Keratinocyte (primary cell): Measurements from ENCODE around the gene VSIR. TPM values are rescaled to one million over a fixed set of nuclear protein-coding genes. Genes with fewer than 3 reads are reported as not detected.

ENCODE experiments used
- DNase-seq: peaks from one replicate; pipeline ENCODE4 v3.0.0-alpha.2; 2011; ENCODE audit warnings: low read depth, missing footprints, low spot score
- FAIRE-seq: peaks from 2 replicates; lab custom pipeline; 2011; peaks lifted over from hg19 to GRCh38; lab: Jason Lieb, UNC
- H2AFZ ChIP-seq: 2 replicates; pipeline ENCODE4 v1.6.0; 2012; ENCODE audit warnings: low read length, control low read depth, inconsistent platforms; ENCODE audit not compliant: control insufficient read depth
- H3K27ac ChIP-seq: 2 replicates; pipeline ENCODE4 v1.5.1; 2011; ENCODE audit warnings: low read length; ENCODE audit not compliant: control insufficient read depth, insufficient read depth
- H3K27me3 ChIP-seq: 3 replicates; pipeline ENCODE4 v1.6.0; 2011; ENCODE audit warnings: low read length; ENCODE audit not compliant: control insufficient read depth, insufficient read depth; ENCODE audit errors: extremely low read depth
- H3K36me3 ChIP-seq, 2 experiments: 2 replicates in 1 of 2; 3 replicates in 1 of 2; pipeline ENCODE4 v1.5.1; 2011; ENCODE audit warnings: low read length in 2 of 2, mild to moderate bottlenecking in 1 of 2; ENCODE audit not compliant: control insufficient read depth in 2 of 2, insufficient read depth in 2 of 2; ENCODE audit errors: extremely low read depth in 1 of 2
- H3K4me1 ChIP-seq: 3 replicates; pipeline ENCODE4 v1.5.1; 2011; ENCODE audit warnings: low read length; ENCODE audit not compliant: control insufficient read depth, insufficient read depth; ENCODE audit errors: extremely low read depth
- H3K4me2 ChIP-seq: 3 replicates; pipeline ENCODE4 v1.6.0; 2011; ENCODE audit warnings: low read depth, low read length; ENCODE audit not compliant: control insufficient read depth, insufficient read depth; ENCODE audit errors: extremely low read depth
- H3K4me3 ChIP-seq, 3 experiments: fragments of 200-600 bp in 1 of 3; sonication (generic) in 1 of 3; 2 replicates in 2 of 3; 3 replicates in 1 of 3; pipeline ENCODE4 v1.5.1; 2011 to 2016; ENCODE audit warnings: low read length in 3 of 3, mild to moderate bottlenecking in 3 of 3, control low read depth in 2 of 3, inconsistent platforms in 1 of 3, low read depth in 1 of 3, mixed read lengths in 1 of 3, mixed run types in 1 of 3, moderate library complexity in 1 of 3; ENCODE audit not compliant: control insufficient read depth in 2 of 3, insufficient read depth in 2 of 3; ENCODE audit errors: extremely low read depth in 1 of 3
- H3K79me2 ChIP-seq: 2 replicates; pipeline ENCODE4 v1.6.0; 2012; ENCODE audit warnings: low read length; ENCODE audit not compliant: control insufficient read depth, insufficient read depth
- H3K9ac ChIP-seq: 3 replicates; pipeline ENCODE4 v1.6.0; 2011; ENCODE audit warnings: low read length; ENCODE audit not compliant: control insufficient read depth, insufficient read depth; ENCODE audit errors: extremely low read depth
- H3K9me1 ChIP-seq: 3 replicates; pipeline ENCODE4 v1.6.0; 2011; ENCODE audit warnings: low read length; ENCODE audit not compliant: control insufficient read depth, insufficient read depth; ENCODE audit errors: extremely low read depth
- H3K9me3 ChIP-seq: 2 replicates; pipeline ENCODE4 v1.5.1; 2012; ENCODE audit warnings: low read depth, low read length; ENCODE audit not compliant: control insufficient read depth
- H4K20me1 ChIP-seq: 3 replicates; pipeline ENCODE4 v1.6.0; 2011; ENCODE audit warnings: low read length; ENCODE audit not compliant: control insufficient read depth, insufficient read depth; ENCODE audit errors: extremely low read depth
- EZH2 ChIP-seq: IDR thresholded peaks from one replicate; pipeline ENCODE4 v1.6.1; 2012; ENCODE audit warnings: inconsistent platforms, mild to moderate bottlenecking, low read length, moderate library complexity
- dilution Hi-C: fragments of 300-500 bp; cut with MboI; formaldehyde crosslinking; loops from one replicate; pipeline ENCODE4 v1.7.0; 2020; ENCODE audit warnings: low sequenced_read_pairs; ENCODE audit not compliant: extremely low pct_ligation_motif_present
- polyA plus RNA-seq, 5 experiments: library from polyadenylated mRNA; depleted of rRNA in 3 of 5; stranded (reverse) in 3 of 5; stranded (forward) in 1 of 5; unstranded in 1 of 5; fragments of >200 nt; gene quantifications; 1 replicate in 1 of 5; 2 replicates in 3 of 5; 3 replicates in 1 of 5; pipeline versions ENCODE4 v1.2.1 to v1.2.3, GENCODE V29; 2011 to 2012; ENCODE audit warnings: missing spikeins in 2 of 5, low read depth in 1 of 5, low replicate concordance in 1 of 5
- TF ChIP-seq, protein P1 (sequence below), 3 experiments: IDR thresholded peaks in 1 of 3; conservative IDR thresholded peaks in 1 of 3; optimal IDR thresholded peaks in 1 of 3; 2 replicates in 2 of 3; 3 replicates in 1 of 3; pipeline versions ENCODE3 to v1.5.1; 2011; ENCODE audit warnings: low read length in 3 of 3, mild to moderate bottlenecking in 3 of 3, moderate library complexity in 2 of 3, control low read depth in 1 of 3, inconsistent platforms in 1 of 3; ENCODE audit not compliant: insufficient read depth in 2 of 3; ENCODE audit errors: extremely low read depth in 1 of 3

Gene VSIR
- polyA plus RNA-seq, 1 donor (not counting 4 experiments of a cell fraction or from before 2014, with no cell fraction given): 8.1 TPM

DNA sequence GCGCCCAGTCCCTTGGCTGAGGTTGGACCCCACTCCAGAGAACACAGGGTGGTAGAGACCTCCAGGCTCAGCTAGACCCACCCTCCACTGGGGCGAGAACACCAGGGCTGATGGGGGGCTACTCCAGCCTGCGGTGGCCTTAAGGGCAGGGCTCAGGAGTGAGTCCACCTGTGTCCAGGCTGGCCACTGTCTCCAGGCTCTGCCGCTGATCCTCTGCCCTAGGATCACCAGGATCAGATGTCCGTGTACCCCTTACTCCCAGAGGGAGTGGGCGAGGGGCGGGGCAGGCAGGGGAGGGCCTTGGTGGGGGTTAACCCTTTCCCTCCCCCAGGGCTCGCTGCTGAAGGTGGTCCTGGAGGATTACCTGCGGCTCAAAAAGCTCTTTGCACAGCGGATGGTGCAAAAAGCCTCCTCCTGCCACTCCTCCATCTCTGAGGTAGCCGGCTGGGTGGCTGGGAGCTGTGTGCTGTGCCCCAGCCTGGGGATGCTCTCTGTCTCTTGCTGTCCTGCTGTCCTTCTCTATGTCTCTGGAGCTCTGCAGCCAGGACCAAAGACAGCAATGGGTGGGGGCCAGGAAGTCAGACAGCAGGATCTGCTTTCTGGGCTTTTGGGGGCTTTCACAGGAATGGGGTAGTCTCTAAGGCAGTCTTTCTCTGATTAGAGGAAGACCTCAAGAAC lies 39.7 kb upstream of the VSIR start:
- no peak overlapping the region for H3K27ac ChIP-seq
- dilution Hi-C loops: no loop called here
- FAIRE-seq (no peak), DNase-seq (no peak)
- no peaks in the 10 kb centered on the region for H3K79me2 ChIP-seq
- peaks cover 24 to 30% of the 10 kb centered on the region in 2 experiments for H3K36me3 ChIP-seq
- H3K9ac ChIP-seq: no peak overlapping the region
- no peaks in the 10 kb centered on the region for H3K27me3 ChIP-seq
- H3K4me3 ChIP-seq: no peak overlapping the region
- no peaks in the 10 kb centered on the region for H3K9me3 ChIP-seq
- no peaks in the 10 kb centered on the region for H3K4me1 ChIP-seq
- H4K20me1 ChIP-seq: no peaks in the 10 kb centered on the region
- H2AFZ ChIP-seq: no peak overlapping the region
- no peak overlapping the region for H3K4me2 ChIP-seq
- no peak for TF ChIP-seq EZH2
- TF ChIP-seq, protein P1, sequence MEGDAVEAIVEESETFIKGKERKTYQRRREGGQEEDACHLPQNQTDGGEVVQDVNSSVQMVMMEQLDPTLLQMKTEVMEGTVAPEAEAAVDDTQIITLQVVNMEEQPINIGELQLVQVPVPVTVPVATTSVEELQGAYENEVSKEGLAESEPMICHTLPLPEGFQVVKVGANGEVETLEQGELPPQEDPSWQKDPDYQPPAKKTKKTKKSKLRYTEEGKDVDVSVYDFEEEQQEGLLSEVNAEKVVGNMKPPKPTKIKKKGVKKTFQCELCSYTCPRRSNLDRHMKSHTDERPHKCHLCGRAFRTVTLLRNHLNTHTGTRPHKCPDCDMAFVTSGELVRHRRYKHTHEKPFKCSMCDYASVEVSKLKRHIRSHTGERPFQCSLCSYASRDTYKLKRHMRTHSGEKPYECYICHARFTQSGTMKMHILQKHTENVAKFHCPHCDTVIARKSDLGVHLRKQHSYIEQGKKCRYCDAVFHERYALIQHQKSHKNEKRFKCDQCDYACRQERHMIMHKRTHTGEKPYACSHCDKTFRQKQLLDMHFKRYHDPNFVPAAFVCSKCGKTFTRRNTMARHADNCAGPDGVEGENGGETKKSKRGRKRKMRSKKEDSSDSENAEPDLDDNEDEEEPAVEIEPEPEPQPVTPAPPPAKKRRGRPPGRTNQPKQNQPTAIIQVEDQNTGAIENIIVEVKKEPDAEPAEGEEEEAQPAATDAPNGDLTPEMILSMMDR (optimal IDR thresholded peaks at IDR 0.05 in 1 of 3, IDR thresholded peaks at IDR 0.05 in 1 of 3, conservative IDR thresholded peaks at IDR 0.05 in 1 of 3; ENCODE audit: extremely low read depth in 1 of 3, insufficient read depth in 2 of 3, low read length in 3 of 3): no peak
- H3K9me1 ChIP-seq: no peaks in the 10 kb centered on the region

DNA sequence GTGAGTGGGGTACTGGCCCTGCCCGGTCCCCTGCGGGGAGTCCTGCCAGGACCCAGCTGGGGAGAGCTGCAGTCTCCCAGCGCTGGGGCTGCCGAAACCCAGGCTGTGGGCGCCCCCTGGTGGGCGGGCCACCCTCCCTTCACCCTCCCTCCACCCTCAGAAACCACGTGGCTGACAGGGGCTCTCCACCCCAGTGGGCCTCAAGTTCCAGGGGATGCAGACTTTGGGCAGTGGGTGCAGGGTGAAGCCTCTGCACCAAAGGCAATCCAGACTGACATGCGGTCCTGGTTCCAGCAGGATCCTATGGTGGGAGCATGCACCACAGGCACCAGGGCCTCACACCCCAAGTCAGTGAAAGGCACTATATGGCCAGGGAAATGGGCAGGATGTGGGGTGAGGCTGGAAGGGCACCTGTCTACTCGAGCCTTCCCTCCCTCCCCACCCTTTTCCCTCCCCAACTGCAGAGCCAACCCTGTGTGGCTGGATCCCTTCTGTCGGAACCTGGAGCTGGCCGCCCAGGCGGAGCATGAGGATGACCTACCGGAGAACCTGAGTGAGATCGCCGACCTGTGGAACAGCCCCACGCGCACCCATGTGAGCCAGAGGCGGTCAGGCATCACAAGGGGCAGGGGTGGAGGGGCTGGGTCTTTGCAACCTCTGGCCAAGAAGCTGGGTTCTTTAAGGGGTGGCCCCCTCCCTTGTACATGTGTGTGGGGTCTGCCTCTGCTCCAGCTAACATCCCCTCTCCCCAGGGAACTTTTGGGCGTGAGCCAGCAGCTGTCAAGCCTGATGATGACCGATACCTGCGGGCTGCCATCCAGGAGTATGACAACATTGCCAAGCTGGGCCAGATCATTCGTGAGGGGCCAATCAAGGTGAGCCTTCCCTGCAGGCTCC lies 38.9 kb upstream of the VSIR start:
- H3K9ac ChIP-seq: no peak overlapping the region
- TF ChIP-seq, protein P1 (optimal IDR thresholded peaks at IDR 0.05 in 1 of 3, IDR thresholded peaks at IDR 0.05 in 1 of 3, conservative IDR thresholded peaks at IDR 0.05 in 1 of 3; ENCODE audit: extremely low read depth in 1 of 3, insufficient read depth in 2 of 3, low read length in 3 of 3): peak; percentile 73 to 89 (median 89)
- TF ChIP-seq EZH2: no peak
- H3K79me2 ChIP-seq: no peaks in the 10 kb centered on the region
- H4K20me1 ChIP-seq: no peaks in the 10 kb centered on the region
- H3K9me3 ChIP-seq: no peaks in the 10 kb centered on the region
- H3K4me1 ChIP-seq: no peaks in the 10 kb centered on the region
- H3K36me3 ChIP-seq: peaks cover 19 to 22% of the 10 kb centered on the region in 2 experiments
- DNase-seq (no peak), FAIRE-seq (peak; percentile 39)
- H3K27me3 ChIP-seq: peaks cover 3% of the 10 kb centered on the region
- H3K9me1 ChIP-seq: no peaks in the 10 kb centered on the region
- no peak overlapping the region for H2AFZ ChIP-seq
- H3K4me3 ChIP-seq: no peak overlapping the region
- no peak overlapping the region for H3K27ac ChIP-seq
- no peak overlapping the region for H3K4me2 ChIP-seq
- dilution Hi-C loops: no loop called here
